ENCODE results near the gene S100A2.

S100A2 gene

GRCh38 chr1:153565529-153566374 lies at the start of gene S100A2:
TSS of gene S100A2 (minus strand) at chr1:153565844. CDS start at chr1:153563877, 1,967 bp downstream.
- H3K4me1 Mint-ChIP-seq: peaks cover 31 to 41% of the 10 kb centered on the region in 2 donors
- peak; percentile 78 to 82 for ATAC-seq (replicated peaks)
- peak within 1 kb of the TSS; percentile 60 to 63 for H3K4me3 Mint-ChIP-seq
- peaks cover 5 to 6% of the 10 kb centered on the region in 2 donors for H3K27me3 Mint-ChIP-seq
- H3K36me3 Mint-ChIP-seq: no peaks in the 10 kb centered on the region
- peak within 1 kb of the TSS; percentile 96 for H3K27ac Mint-ChIP-seq
- no peaks in the 10 kb centered on the region for H3K9me3 Mint-ChIP-seq
- peak; percentile 51 for DNase-seq

- peaks cover 21 to 31% of the 10 kb centered on the region in 2 donors for H3K4me1 Mint-ChIP-seq
- H3K36me3 Mint-ChIP-seq: peaks cover 0 to 3% of the 10 kb centered on the region in 2 donors
- ATAC-seq (replicated peaks) (no peak), DNase-seq (no peak)
- no peak overlapping the region for H3K4me3 Mint-ChIP-seq
- H3K27ac Mint-ChIP-seq: no peak overlapping the region
- H3K27me3 Mint-ChIP-seq: peaks cover 0 to 5% of the 10 kb centered on the region in 2 donors
- H3K9me3 Mint-ChIP-seq: no peaks in the 10 kb centered on the region
These were observed 49.8 kb upstream of the S100A2 start for GRCh38 chr1:153615406-153615805.

DNA sequence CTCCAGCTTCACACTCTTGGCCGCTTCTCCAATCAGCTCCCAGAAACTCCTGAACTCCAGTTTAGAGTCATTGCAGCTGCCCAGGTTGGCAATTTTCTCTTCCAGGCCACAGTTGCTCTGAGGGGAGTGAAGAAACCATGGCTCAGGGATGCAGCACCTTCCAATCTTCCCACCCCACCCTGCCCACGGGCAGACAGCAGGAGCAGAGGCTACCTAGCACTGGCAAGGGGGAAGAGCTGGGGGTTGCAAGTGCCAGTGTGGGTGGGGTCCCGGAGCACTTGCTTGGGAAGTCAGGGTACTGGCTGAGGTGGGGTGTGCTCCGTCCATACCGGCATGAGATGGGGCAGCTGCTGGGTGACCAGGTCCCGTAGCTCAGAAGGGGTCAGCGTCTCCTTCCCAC lies 49.3 kb upstream of the S100A2 start:
- no peak overlapping the region for H3K4me3 Mint-ChIP-seq

GRCh38 chr1:153614189-153614900 lies 48.7 kb upstream of the S100A2 start:
- H3K9me3 Mint-ChIP-seq: no peaks in the 10 kb centered on the region
- ATAC-seq (replicated peaks) (no peak), DNase-seq (no peak)
- peaks cover 0 to 3% of the 10 kb centered on the region in 2 donors for H3K36me3 Mint-ChIP-seq
- H3K27ac Mint-ChIP-seq: no peak overlapping the region
- H3K4me1 Mint-ChIP-seq: peaks cover 21 to 31% of the 10 kb centered on the region in 2 donors
- H3K4me3 Mint-ChIP-seq: no peak overlapping the region
- peaks cover 0 to 5% of the 10 kb centered on the region in 2 donors for H3K27me3 Mint-ChIP-seq

More for the DNA sequence above, 49.3 kb upstream of the S100A2 start:
- DNase-seq (no peak), ATAC-seq (replicated peaks) (no peak)
- Mint-ChIP-seq H3K27me3 (peaks cover 0 to 5% of the 10 kb centered on the region in 2 donors), H3K36me3 (peaks cover 0 to 3% of the 10 kb centered on the region in 2 donors), H3K9me3 (no peaks in the 10 kb centered on the region), H3K27ac (no peak overlapping the region), H3K4me1 (peaks cover 21 to 31% of the 10 kb centered on the region in 2 donors)

GRCh38 chr1:153613406-153613805 lies 47.8 kb upstream of the S100A2 start:
- Mint-ChIP-seq H3K27ac (no peak overlapping the region), H3K36me3 (no peaks in the 10 kb centered on the region), H3K9me3 (no peaks in the 10 kb centered on the region), H3K4me1 (peaks cover 24 to 31% of the 10 kb centered on the region in 2 donors), H3K27me3 (peaks cover 0 to 5% of the 10 kb centered on the region in 2 donors), H3K4me3 (no peak overlapping the region)
- DNase-seq (no peak), ATAC-seq (replicated peaks) (no peak)

GRCh38 chr1:153612755-153613331 lies 47.2 kb upstream of the S100A2 start, which contains the start of gene S100A16:
TSS of gene S100A16 (minus strand) at chr1:153613137. CDS start at chr1:153608151, 4,986 bp downstream.
- Mint-ChIP-seq H3K9me3 (no peaks in the 10 kb centered on the region), H3K36me3 (no peaks in the 10 kb centered on the region), H3K27me3 (peaks cover 0 to 5% of the 10 kb centered on the region in 2 donors)

DNA sequence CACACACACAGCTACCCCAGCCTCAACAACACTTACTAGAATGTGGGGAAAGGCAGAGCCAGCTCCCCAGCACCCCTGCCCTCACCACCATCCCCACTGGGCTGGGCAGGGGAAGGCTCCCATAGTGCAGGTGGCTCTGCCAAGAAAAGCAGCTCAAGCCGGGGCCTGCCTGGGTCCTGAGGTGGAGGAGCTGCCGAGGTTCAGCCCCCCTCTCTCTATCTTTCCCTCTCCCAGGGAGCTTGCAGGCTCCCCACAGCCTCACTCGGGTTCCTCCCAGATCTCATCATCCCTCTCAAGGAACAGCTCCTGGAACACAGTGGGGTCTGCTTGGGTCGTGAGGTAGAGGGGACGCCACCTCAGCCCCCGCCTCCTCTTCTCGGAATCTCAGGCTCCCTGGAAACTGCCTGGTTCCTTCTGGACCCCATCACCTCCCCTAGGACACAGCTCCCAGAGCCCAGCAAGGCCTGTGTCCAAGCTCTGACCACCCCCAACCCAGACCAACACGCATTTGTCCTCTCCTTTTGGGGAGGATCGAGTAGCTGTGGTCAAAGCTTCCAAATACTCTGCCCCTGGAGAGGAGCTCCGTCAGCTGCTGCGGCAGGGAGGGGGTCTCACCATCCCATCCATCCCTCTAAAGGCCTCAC lies 46.6 kb upstream of the S100A2 start:
- Mint-ChIP-seq H3K36me3 (no peaks in the 10 kb centered on the region), H3K9me3 (no peaks in the 10 kb centered on the region), H3K4me1 (peaks cover 19 to 22% of the 10 kb centered on the region in 2 donors), H3K4me3 (no peak overlapping the region), H3K27ac (peak overlapping the region; percentile 49), H3K27me3 (peaks cover 0 to 5% of the 10 kb centered on the region in 2 donors)
- DNase-seq (no peak), ATAC-seq (replicated peaks) (no peak)

More at GRCh38 chr1:153612755-153613331, 47.2 kb upstream of the S100A2 start, which contains the start of gene S100A16:
- H3K4me1 Mint-ChIP-seq: peaks cover 24 to 28% of the 10 kb centered on the region in 2 donors
- H3K27ac Mint-ChIP-seq: peak within 1 kb of the TSS; percentile 49
- H3K4me3 Mint-ChIP-seq: no peak within 1 kb of the TSS
- no peak for ATAC-seq (replicated peaks)
- no peak for DNase-seq

DNA sequence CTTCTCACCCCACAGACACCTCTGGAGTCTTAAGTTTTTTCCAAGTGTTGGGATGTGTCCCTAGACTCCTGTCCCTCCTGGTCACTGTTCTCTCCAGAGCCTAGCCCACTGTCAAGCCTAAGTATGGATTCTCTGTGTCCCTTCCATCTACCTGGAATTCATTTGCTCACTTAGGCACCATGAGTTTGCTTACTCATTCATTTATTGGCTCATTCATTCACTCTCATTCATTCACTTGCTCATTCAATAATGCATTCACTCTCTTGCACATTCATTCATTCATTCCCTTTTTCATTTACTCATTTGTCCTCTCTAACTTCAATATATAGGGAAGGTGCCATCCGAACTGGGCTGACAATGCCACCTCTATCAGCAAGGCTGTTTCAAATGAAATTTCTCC lies 45.7 kb upstream of the S100A2 start:
- Mint-ChIP-seq H3K4me3 (no peak overlapping the region), H3K9me3 (no peaks in the 10 kb centered on the region), H3K36me3 (no peaks in the 10 kb centered on the region), H3K27ac (no peak overlapping the region), H3K27me3 (peaks cover 0 to 5% of the 10 kb centered on the region in 2 donors), H3K4me1 (peaks cover 15 to 21% of the 10 kb centered on the region in 2 donors)
- DNase-seq (no peak), ATAC-seq (replicated peaks) (no peak)

GRCh38 chr1:153610811-153611301 lies 45.2 kb upstream of the S100A2 start:
- ATAC-seq (replicated peaks): no peak
- Mint-ChIP-seq H3K4me1 (peaks cover 10 to 19% of the 10 kb centered on the region in 2 donors), H3K9me3 (no peaks in the 10 kb centered on the region), H3K27ac (no peak overlapping the region), H3K27me3 (peaks cover 0 to 5% of the 10 kb centered on the region in 2 donors), H3K36me3 (no peaks in the 10 kb centered on the region), H3K4me3 (no peak overlapping the region)
- DNase-seq: no peak

GRCh38 chr1:153610334-153610733 lies 44.7 kb upstream of the S100A2 start:
- ATAC-seq (replicated peaks) (no peak), DNase-seq (no peak)
- Mint-ChIP-seq H3K27me3 (peaks cover 0 to 5% of the 10 kb centered on the region in 2 donors), H3K36me3 (peaks cover 0 to under 1% of the 10 kb centered on the region in 2 donors), H3K9me3 (no peaks in the 10 kb centered on the region), H3K4me3 (no peak overlapping the region), H3K27ac (no peak overlapping the region), H3K4me1 (peaks cover 6 to 19% of the 10 kb centered on the region in 2 donors)

GRCh38 chr1:153609585-153609907 lies 43.9 kb upstream of the S100A2 start:
- no peak overlapping the region for H3K4me3 Mint-ChIP-seq
- H3K4me1 Mint-ChIP-seq: peaks cover 9 to 20% of the 10 kb centered on the region in 2 donors
- peak overlapping the region; percentile 39 for H3K27ac Mint-ChIP-seq
- peaks cover 0 to 3% of the 10 kb centered on the region in 2 donors for H3K27me3 Mint-ChIP-seq
- H3K36me3 Mint-ChIP-seq: peaks cover 0 to 3% of the 10 kb centered on the region in 2 donors
- DNase-seq: no peak
- H3K9me3 Mint-ChIP-seq: peaks cover 0 to 2% of the 10 kb centered on the region in 2 donors
- no peak for ATAC-seq (replicated peaks)

GRCh38 chr1:153608742-153609584 lies 43.3 kb upstream of the S100A2 start:
- Mint-ChIP-seq H3K9me3 (peaks cover 0 to 2% of the 10 kb centered on the region in 2 donors), H3K36me3 (peaks cover 0 to 3% of the 10 kb centered on the region in 2 donors), H3K4me1 (peaks cover 9 to 20% of the 10 kb centered on the region in 2 donors), H3K4me3 (no peak overlapping the region), H3K27ac (peak overlapping the region; percentile 21), H3K27me3 (no peaks in the 10 kb centered on the region)
- no peak for DNase-seq
- ATAC-seq (replicated peaks): no peak

GRCh38 chr1:153608089-153608682 lies 42.5 kb upstream of the S100A2 start:
- peaks cover 9 to 20% of the 10 kb centered on the region in 2 donors for H3K4me1 Mint-ChIP-seq
- DNase-seq (no peak), ATAC-seq (replicated peaks) (no peak)
- H3K27me3 Mint-ChIP-seq: no peaks in the 10 kb centered on the region
- peaks cover 0 to 3% of the 10 kb centered on the region in 2 donors for H3K36me3 Mint-ChIP-seq
- no peak overlapping the region for H3K4me3 Mint-ChIP-seq
- peaks cover 0 to 2% of the 10 kb centered on the region in 2 donors for H3K9me3 Mint-ChIP-seq
- no peak overlapping the region for H3K27ac Mint-ChIP-seq

Data from stimulated activated naive B cell treated with anti-CD40 and anti-IgM and Interleukin-4, amounts not matched to agents 10 μg/mL and 1 μg/mL and 100 μg/mL, for 72 hours (primary cell).